K562 (cell line): Measurements from ENCODE around the gene HSD17B11. TPM values are rescaled to one million over a fixed set of nuclear protein-coding genes. Genes with fewer than 3 reads are reported as not detected.
A peak's percentile ranks its signal among the peaks of the same experiment; 100 is the strongest.

Experiments used
- ATAC-seq: fragments of 200-7000 bp; cut with Tn5 transposase; 3 replicates; pipeline ENCODE4 v1.9.1; 2020; ENCODE audit warnings: moderate library complexity
- Bru-seq: library from RNA; stranded (reverse); fragments of 400-500 nt; gene quantifications from one replicate; lab custom pipeline; 2021; lab: Mats Ljungman, UMichigan
- BruChase-seq, 2 experiments: library from RNA; stranded (reverse); fragments of 400-500 nt; gene quantifications; one replicate each; lab custom pipeline; 2021; lab: Mats Ljungman, UMichigan
- BruUV-seq: library from RNA; stranded (reverse); fragments of 400-500 nt; replicated peaks from 2 replicates; lab custom pipeline; 2021; lab: Mats Ljungman, UMichigan
- CTCF ChIA-PET: fragments of 300-600 bp; formaldehyde crosslinking; extraction: SDS; loops from one replicate; lab custom pipeline; 2021; ENCODE audit warnings: low intra/inter-chr PET ratio; lab: Yijun Ruan, JAX
- POLR2A ChIA-PET: fragments of 300-600, 350-650 bp; sonication (Branson Sonifier 250); formaldehyde crosslinking; extraction: SDS; loops from one replicate; lab custom pipeline; 2021; ENCODE audit warnings: antibody characterized with exemption, inconsistent platforms; lab: Yijun Ruan, JAX
- DNase-seq, 4 experiments: peaks; one replicate each; pipeline versions ENCODE4 v3.0.0 to v3.0.0-alpha.2; 2011 to 2018; ENCODE audit warnings: low spot score in 3 of 4, mixed read lengths in 3 of 4; ENCODE audit errors: extremely low read depth in 1 of 4
- FAIRE-seq: peaks from 2 replicates; lab custom pipeline; 2011; peaks lifted over from hg19 to GRCh38; lab: Jason Lieb, UNC
- H2AFZ ChIP-seq: 2 replicates; pipeline ENCODE4 v1.6.0; 2011; ENCODE audit warnings: low read depth, low read length, control low read depth, inconsistent platforms
- H3K27ac ChIP-seq: fragments of 200-600 bp; 3 replicates; pipeline ENCODE4 v1.8.0; 2011; ENCODE audit warnings: low read depth, mild to moderate bottlenecking, control low read depth, inconsistent platforms, low read length, moderate library complexity, mixed read lengths; ENCODE audit errors: extremely low read depth
- H3K27me3 ChIP-seq, 2 experiments: fragments of 300-600 bp in 1 of 2; 2 replicates in 1 of 2; 3 replicates in 1 of 2; pipeline versions ENCODE4 v1.6.0 to v1.8.0; 2011; ENCODE audit warnings: inconsistent platforms in 2 of 2, low read length in 2 of 2, mild to moderate bottlenecking in 1 of 2, mixed read lengths in 1 of 2, moderate library complexity in 1 of 2; ENCODE audit not compliant: control insufficient read depth in 2 of 2, insufficient read depth in 2 of 2
- H3K36me3 ChIP-seq: fragments of 300-600 bp; 3 replicates; pipeline ENCODE4 v1.8.0; 2011; ENCODE audit warnings: mild to moderate bottlenecking, low read length, inconsistent platforms; ENCODE audit not compliant: control insufficient read depth, insufficient read depth
- H3K4me1 ChIP-seq, 2 experiments: fragments of 200-600 bp in 1 of 2; replicated peaks in 1 of 2; 2 replicates in 1 of 2; 3 replicates in 1 of 2; pipeline versions ENCODE4 v1.5.1 to v1.8.0; 2011; ENCODE audit warnings: inconsistent platforms in 2 of 2, low read length in 2 of 2, mild to moderate bottlenecking in 1 of 2, mixed read lengths in 1 of 2, moderate library complexity in 1 of 2; ENCODE audit not compliant: control insufficient read depth in 2 of 2, insufficient read depth in 2 of 2
- H3K4me2 ChIP-seq: 2 replicates; pipeline ENCODE4 v1.6.1; 2011; ENCODE audit warnings: low read length, control low read depth, inconsistent platforms, mixed read lengths; ENCODE audit not compliant: insufficient read depth
- H3K4me3 ChIP-seq: fragments of 200-600 bp; sonication (generic), shearing (Covaris generic); 2 replicates; pipeline ENCODE4 v1.5.1; 2016; ENCODE audit warnings: control low read depth, inconsistent platforms
- H3K79me2 ChIP-seq: fragments of 200-600 bp; 3 replicates; pipeline ENCODE4 v1.8.0; 2011; ENCODE audit warnings: low read length, inconsistent platforms; ENCODE audit not compliant: control insufficient read depth, insufficient read depth
- H3K9ac ChIP-seq, 2 experiments: 2 replicates each; pipeline versions ENCODE4 v1.6.0 to v1.6.1; 2011; ENCODE audit warnings: low read depth in 2 of 2, low read length in 2 of 2, control low read depth in 1 of 2, inconsistent platforms in 1 of 2, mild to moderate bottlenecking in 1 of 2, mixed read lengths in 1 of 2; ENCODE audit not compliant: insufficient read depth in 1 of 2
- H3K9me1 ChIP-seq: one replicate; pipeline ENCODE4 v1.6.0; 2011; ENCODE audit warnings: inconsistent platforms, mild to moderate bottlenecking, low read length, moderate library complexity; ENCODE audit not compliant: control insufficient read depth, insufficient read depth
- H3K9me3 ChIP-seq: replicated peaks from 2 replicates; pipeline ENCODE4 v1.5.1; 2011; ENCODE audit warnings: low read depth, low read length, inconsistent platforms; ENCODE audit not compliant: control insufficient read depth, insufficient read depth
- H4K20me1 ChIP-seq: replicated peaks from 2 replicates; pipeline ENCODE4 v1.6.1; 2011; ENCODE audit warnings: low read length, inconsistent platforms, mixed read lengths; ENCODE audit not compliant: control insufficient read depth, insufficient read depth
- CBX8 ChIP-seq: fragments of 200-600 bp; sonication (generic); IDR thresholded peaks from 2 replicates; pipeline ENCODE4 v1.6.1; 2012; ENCODE audit warnings: borderline replicate concordance, mixed run types, low read depth, mild to moderate bottlenecking, moderate library complexity, mixed read lengths, low read length, control low read depth, inconsistent platforms; ENCODE audit not compliant: poor library complexity, severe bottlenecking; ENCODE audit errors: extremely low read depth
- COPS2 ChIP-seq: fragments of 450-650 bp; conservative IDR thresholded peaks from 2 replicates; pipeline ENCODE4 v1.6.1; 2016; ENCODE audit warnings: mild to moderate bottlenecking, moderate library complexity
- FOXK1 ChIP-seq: sonication (generic); formaldehyde crosslinking; IDR thresholded peaks from 2 replicates; pipeline ENCODE4 v1.8.0; 2022; ENCODE audit warnings: missing genetic modification reagents, mild to moderate bottlenecking, borderline replicate concordance
- HOXB6 ChIP-seq: fragments of 250-450 bp; sonication (Bioruptor Pico); IDR thresholded peaks from 2 replicates; pipeline ENCODE4 v1.5.1; 2022; ENCODE audit warnings: mild to moderate bottlenecking, borderline replicate concordance
- LEF1 ChIP-seq: fragments of 450-650 bp; IDR thresholded peaks from 2 replicates; pipeline ENCODE4 v1.6.1; 2016; ENCODE audit warnings: mild to moderate bottlenecking
- POLR2AphosphoS5 ChIP-seq: IDR thresholded peaks from 2 replicates; pipeline ENCODE4 v1.6.1; 2011; ENCODE audit warnings: mild to moderate bottlenecking, low read depth, low read length, moderate library complexity; ENCODE audit not compliant: control insufficient read depth, insufficient read depth
- PTTG1 ChIP-seq: fragments of 450-650 bp; IDR thresholded peaks from 2 replicates; pipeline ENCODE4 v1.6.1; 2016; ENCODE audit warnings: low read depth, mild to moderate bottlenecking, missing genetic modification characterization, missing compliant biosample characterization
- RBM25 ChIP-seq: fragments of 200-400 bp; formaldehyde crosslinking; IDR thresholded peaks from 2 replicates; pipeline ENCODE4 v1.6.1; 2018; ENCODE audit warnings: low read length, low read depth, moderate library complexity; ENCODE audit not compliant: severe bottlenecking
- RNF219 ChIP-seq: fragments of 250-450 bp; sonication (Bioruptor Pico); IDR thresholded peaks from 2 replicates; pipeline ENCODE4 v1.5.0; 2022; ENCODE audit warnings: mild to moderate bottlenecking
- SIN3A ChIP-seq, 2 experiments: fragments of 150-350 bp in 1 of 2; IDR thresholded peaks; 2 replicates each; pipeline ENCODE4 v1.6.1; 2011 to 2016; ENCODE audit warnings: borderline replicate concordance in 2 of 2, low read depth in 2 of 2, low read length in 2 of 2, mild to moderate bottlenecking in 2 of 2, moderate library complexity in 2 of 2; ENCODE audit not compliant: control insufficient read depth in 1 of 2
- ZBTB8A ChIP-seq: fragments of 450-650 bp; IDR thresholded peaks from 2 replicates; pipeline ENCODE4 v1.6.1; 2018; ENCODE audit warnings: mild to moderate bottlenecking, moderate library complexity; ENCODE audit not compliant: partially characterized antibody
- ZNF140 ChIP-seq: fragments of 250-450 bp; sonication (Bioruptor Pico); IDR thresholded peaks from 2 replicates; pipeline ENCODE4 v1.8.0; 2021; ENCODE audit warnings: moderate library complexity, mild to moderate bottlenecking, inconsistent platforms
- ZNF217 ChIP-seq: sonication (generic); formaldehyde crosslinking; IDR thresholded peaks from 2 replicates; pipeline ENCODE4 v1.8.0; 2022; ENCODE audit warnings: mild to moderate bottlenecking, missing genetic modification reagents
- WGBS: fragments of 100-300 bp; shearing (Covaris generic); methylation state at CpG from one replicate; pipeline ENCODE4 v1.1.6; 2016; ENCODE audit warnings: low coverage, mixed read lengths; ENCODE audit not compliant: insufficient coverage; ENCODE audit errors: missing lambda C conversion rate; 5-methylcytosine and 5-hydroxymethylcytosine counted together
- in situ Hi-C: fragments of 300-500 bp; cut with MboI; formaldehyde crosslinking; loops from 4 replicates; pipeline ENCODE4 v1.15.0; 2018; ENCODE audit warnings: inconsistent platforms, mixed read lengths
- intact Hi-C: fragments of 100-400 bp; cut with micrococcal nuclease; formaldehyde crosslinking; loops from 2 replicates; pipeline ENCODE4 v1.14.2; 2022
- long read RNA-seq, 3 experiments: library from polyadenylated mRNA in 2 of 3; library from RNA in 1 of 3; unstranded in 2 of 3; stranded (forward) in 1 of 3; transcript quantifications; one replicate each; pipeline ENCODE4 v2.0.0, GENCODE V29; 2019 to 2022
- polyA minus RNA-seq, 3 experiments: library from RNA; depleted of rRNA, polyadenylated mRNA; stranded (reverse); fragments of >200 nt; gene quantifications; 2 replicates each; pipeline ENCODE4 v1.2.3, GENCODE V29; 2011
- polyA plus RNA-seq, 8 experiments: library from polyadenylated mRNA; depleted of rRNA in 4 of 8; stranded (reverse) in 5 of 8; unstranded in 3 of 8; fragments of >200 nt; fragmentation: Nextera tagmentation in 2 of 8; fragmentation: Illumina TruSeq in 1 of 8; extraction: Ambion mirVana in 2 of 8; extraction: Trizol in 1 of 8; gene quantifications; 2 replicates each; pipeline versions ENCODE4 v1.2.1 to v1.2.3, GENCODE V29; 2011 to 2014; ENCODE audit warnings: inconsistent platforms in 1 of 8, missing spikeins in 1 of 8
- total RNA-seq, 7 experiments: library from RNA; depleted of rRNA in 6 of 7; stranded (reverse); fragments of >200 nt in 6 of 7; fragmentation: Illumina TruSeq in 2 of 7; extraction: Trizol in 2 of 7; gene quantifications; 2 replicates each; pipeline versions ENCODE4 v1.2.1 to v1.2.3, GENCODE V29; 2011 to 2021; ENCODE audit warnings: low replicate concordance in 1 of 7

HSD17B11 gene
- total RNA-seq (2011; cell fraction: chromatin; rRNA removed; ENCODE audit: low replicate concordance), result 35.2 and 71.1 TPM in 2 replicates
- 36.2 and 41.8 TPM in 2 replicates for total RNA-seq (2011; cell fraction: nucleolus; rRNA removed)
- total RNA-seq (2011; cell fraction: nucleoplasm; rRNA removed), result 54.8 and 73.6 TPM in 2 replicates
- total RNA-seq (2014; rRNA removed), result 26.0 and 33.6 TPM in 2 replicates
- 81.0 and 99.3 TPM in 2 replicates for total RNA-seq (2014; rRNA removed; fragmentation: Illumina TruSeq; extraction: Trizol)
- total RNA-seq (2015; rRNA removed; fragmentation: Illumina TruSeq; extraction: Trizol), result 60.8 and 73.9 TPM in 2 replicates
- 55.8 and 59.4 TPM in 2 replicates for total RNA-seq (2021)
- polyA plus RNA-seq (2011; rRNA removed), result 67.3 and 83.7 TPM in 2 replicates
- 11.5 and 32.5 TPM in 2 replicates for polyA plus RNA-seq (2011; cell fraction: cytosol; rRNA removed)
- 13.2 and 28.9 TPM in 2 replicates for polyA plus RNA-seq (2011; cell fraction: nucleus; rRNA removed)
- polyA plus RNA-seq (2012), result 44.3 and 122 TPM in 2 replicates
- 64.0 and 85.1 TPM in 2 replicates for polyA plus RNA-seq (2014; fragmentation: Illumina TruSeq; extraction: Trizol)
- 100 to 1,000 TPM; 106 to 108 TPM for polyA plus RNA-seq (2014; fragmentation: Nextera tagmentation; extraction: Ambion mirVana)
- polyA plus RNA-seq (2014; rRNA removed), result 43.2 and 52.0 TPM in 2 replicates
- polyA minus RNA-seq (2011; rRNA and poly(A)+ RNA removed), result 93.5 and 98.2 TPM in 2 replicates
- polyA minus RNA-seq (2011; cell fraction: cytosol; rRNA and poly(A)+ RNA removed), result 14.4 and 21.4 TPM in 2 replicates
- 10.2 and 25.2 TPM in 2 replicates for polyA minus RNA-seq (2011; cell fraction: nucleus; rRNA and poly(A)+ RNA removed)
- Bru-seq, nascent RNA, result percentile 84 among the genes with signal in this experiment
- percentile 89 among the genes with signal in this experiment for BruChase-seq, experiment 1, labeled RNA remaining after a 2-hour chase
- percentile 87 among the genes with signal in this experiment for BruChase-seq, experiment 2, labeled RNA remaining after a 6-hour chase
- long read RNA-seq, experiment 1, transcript HSD17B11-201 (7 exons, 1,885 nt), result major isoform, 126 of 139 reads
- long read RNA-seq, experiment 1, partial matches to known transcripts, result 0 of 139 reads
- long read RNA-seq, experiment 1, other reads (novel, unspliced or antisense), result 13 of 139 reads
- long read RNA-seq, experiment 2, transcript HSD17B11-201 (7 exons, 1,885 nt), result major isoform, 28 of 68 reads
- long read RNA-seq, experiment 2, partial matches to known transcripts, result 5 of 68 reads
- long read RNA-seq, experiment 2, other reads (novel, unspliced or antisense), result 35 of 68 reads
- long read RNA-seq, experiment 3, transcript HSD17B11-201 (7 exons, 1,885 nt), result major isoform, 70 of 81 reads
- long read RNA-seq, experiment 3, partial matches to known transcripts, result 4 of 81 reads
- long read RNA-seq, experiment 3, other reads (novel, unspliced or antisense), result 7 of 81 reads

- Histone ChIP-seq H3K9ac (peak within 1 kb of the TSS; percentile 89), H3K27me3 (no peaks in the 10 kb centered on the region), H3K79me2 (peaks cover 50% of the 10 kb centered on the region), H2AFZ (peak within 1 kb of the TSS; percentile 92), H4K20me1 (no peaks in the 10 kb centered on the region), H3K36me3 (peaks cover 6% of the 10 kb centered on the region), H3K4me2 (peak within 1 kb of the TSS; percentile 97), H3K4me1 (peaks cover 0 to 8% of the 10 kb centered on the region in 2 experiments; a peak in 3 of 5 replicates), H3K27ac (peak within 1 kb of the TSS; percentile 88), H3K4me3 (peak within 1 kb of the TSS; percentile 64), H3K9me3 (no peaks in the 10 kb centered on the region), H3K9me1 (no peaks in the 10 kb centered on the region)
- BruUV-seq, result no TSS peak
- ATAC-seq (peak; percentile 95), FAIRE-seq (peak; percentile 99), DNase-seq (peak; percentile 81 to 97 (median 88))
- intact Hi-C loops (loop anchor here (1.0 to 5.0 kb wide), 2 partner anchors 31 to 76 kb away; partner anchors contain the start of gene NUDT9), in situ Hi-C loops (no loop called here)
- POLR2A ChIA-PET, result interaction anchor here (0.6 to 4.6 kb wide), 10 partner anchors 9 to 128 kb away, joined by 3 to 33 read pairs (median 4); partner anchors contain the start of gene NUDT9
- CTCF ChIA-PET, result no interaction called here
- under 1% methylated on average over 27 of the region's 32 CpGs for WGBS
- TF ChIP-seq RBM25, result no peak
- TF ChIP-seq PTTG1, result no peak
- no peak for TF ChIP-seq ZBTB8A
- no peak for TF ChIP-seq HOXB6 (CRISPR knock-in tag)
- TF ChIP-seq POLR2AphosphoS5, result peak; percentile 82
- TF ChIP-seq SIN3A (IDR thresholded peaks at IDR 0.05; ENCODE audit: borderline replicate concordance in 2 of 2, control insufficient read depth in 1 of 2, low read depth in 2 of 2, low read length in 2 of 2), result peak; percentile 47 to 54; a peak in 1 of 4 replicates
- no peak for TF ChIP-seq ZNF217 (CRISPR knock-in tag)
- no peak for TF ChIP-seq COPS2
- no peak for TF ChIP-seq CBX8
- no peak for TF ChIP-seq RNF219
- TF ChIP-seq FOXK1 (CRISPR knock-in tag), result 0 out of 2 replicates have a peak, but pooled peaks have one; percentile 23
- no peak for TF ChIP-seq ZNF140
- peak; percentile 57; the same call in 1 of the 2 replicates for TF ChIP-seq LEF1
Measured at GRCh38 chr4:87390891-87391575, at the start of gene HSD17B11. Gene HSD17B11 (minus strand): TSS chr4:87391188. CDS start chr4:87391070, 118 bp downstream.
